ENCODE data around the gene GSTK1.

The GSTK1 gene

GRCh38 chr7:143300959-143301935 lies 38.0 kb downstream of the GSTK1 start:
- DNase-seq: no peak

DNA sequence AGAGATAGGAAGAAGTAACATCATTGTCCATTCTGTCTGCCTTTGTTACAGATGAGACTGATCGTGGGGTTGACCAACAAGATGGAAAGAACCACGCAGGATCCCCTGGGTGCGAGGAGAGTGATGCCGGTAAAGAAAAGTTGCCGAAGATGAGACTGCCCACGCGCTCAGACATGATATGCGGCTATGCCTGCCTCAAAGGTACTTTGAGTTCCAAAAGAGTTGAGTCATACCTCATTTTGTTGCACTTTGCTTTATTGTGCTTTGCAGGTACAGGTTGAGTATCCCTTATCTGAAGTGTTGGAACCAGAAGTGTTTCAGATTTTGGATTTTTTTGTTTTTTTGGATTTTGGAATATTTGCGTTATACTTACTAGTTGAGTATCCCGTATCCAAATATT lies 40.5 kb downstream of the GSTK1 start:
- no peak for DNase-seq

GRCh38 chr7:143304938-143305337 lies 41.7 kb downstream of the GSTK1 start:
- DNase-seq: no peak

- peak; percentile 19 for DNase-seq
Observed at GRCh38 chr7:143305423-143306070, 42.3 kb downstream of the GSTK1 start.

DNA sequence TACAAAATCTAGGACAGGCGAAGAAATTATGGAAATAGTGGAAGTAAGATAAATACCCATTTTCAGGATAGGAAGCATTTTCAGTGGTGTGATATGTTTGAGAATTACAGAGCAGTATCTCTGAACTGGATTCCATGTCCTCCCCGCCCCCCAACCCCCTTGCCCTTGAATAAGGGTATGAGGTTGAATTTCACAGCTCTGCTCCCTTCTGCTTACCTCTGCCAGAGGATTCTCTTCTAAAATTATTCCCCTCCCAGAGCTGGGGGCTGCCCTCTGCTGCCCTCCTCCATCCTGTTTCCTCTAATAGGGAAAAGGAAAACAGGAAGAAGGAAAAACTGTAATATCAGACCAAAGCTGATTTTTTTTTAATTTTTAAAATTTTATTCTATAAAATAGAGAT lies 45.4 kb downstream of the GSTK1 start:
- DNase-seq: no peak

- no peak for DNase-seq
Observed at GRCh38 chr7:143314127-143314526, 50.9 kb downstream of the GSTK1 start.

DNA sequence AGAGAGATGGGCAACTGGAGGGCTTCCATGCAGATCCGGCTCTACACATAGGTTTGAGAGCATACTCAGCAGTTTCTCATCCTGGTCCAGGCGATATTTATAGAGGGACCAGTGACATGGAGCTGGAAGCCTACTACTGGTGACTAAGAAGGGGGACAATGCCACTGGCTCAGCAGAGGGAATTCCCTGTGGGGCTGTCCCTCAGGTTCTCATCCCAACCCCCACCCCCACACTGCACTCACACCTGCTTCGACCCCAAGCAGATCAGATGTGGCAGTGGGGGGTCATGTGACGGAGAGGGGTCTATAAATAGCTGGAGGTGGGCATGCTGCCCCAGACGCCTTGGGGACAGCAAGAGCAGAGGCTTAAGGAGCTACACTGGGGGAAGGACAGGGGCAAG lies 52.5 kb downstream of the GSTK1 start, which contains the start of gene CLCN1:
Gene CLCN1 (plus strand): TSS at position 336 of the 400 bp plus-strand sequence. CDS start 102 bp downstream, outside the sequence.
- DNase-seq: no peak

GRCh38 chr7:143316492-143316891 lies 53.3 kb downstream of the GSTK1 start:
- no peak for DNase-seq

GRCh38 chr7:143318661-143319060 lies 55.4 kb downstream of the GSTK1 start:
- no peak for DNase-seq
